Urinary bladder (tissue), 4 donors: ENCODE measurements around the gene PFKL. TPM values are rescaled to one million over a fixed set of nuclear protein-coding genes. Genes with fewer than 3 reads are reported as not detected.
"Not testable (repeated sequence)": the region's sequence is repeated elsewhere in the genome, so short reads cannot be mapped to it uniquely, and the experiment has no call there.

Source experiments
- DNase-seq: peaks from one replicate; pipeline ENCODE4 v3.0.0-alpha.2; 2015; ENCODE audit errors: extremely low spot score
- H3K27ac ChIP-seq: one replicate; pipeline ENCODE4 v1.5.1; 2013; ENCODE audit warnings: low read depth, mild to moderate bottlenecking, moderate library complexity
- H3K36me3 ChIP-seq: one replicate; pipeline ENCODE4 v1.6.1; 2013; ENCODE audit warnings: mild to moderate bottlenecking, moderate library complexity; ENCODE audit not compliant: insufficient read depth
- H3K4me1 ChIP-seq: one replicate; pipeline ENCODE4 v1.6.1; 2013; ENCODE audit warnings: mild to moderate bottlenecking, moderate library complexity; ENCODE audit not compliant: insufficient read depth
- H3K4me3 ChIP-seq: one replicate; pipeline ENCODE4 v1.5.1; 2013; ENCODE audit warnings: low read depth, low read length
- WGBS: extraction: QIAGEN DNeasy Blood & Tissue Kit; methylation state at CpG from one replicate; pipeline ENCODE4 v1.1.7; 2013; 5-methylcytosine and 5-hydroxymethylcytosine counted together
- polyA plus RNA-seq: library from polyadenylated mRNA; stranded (reverse); fragments of 200-250 nt; gene quantifications from one replicate; pipeline ENCODE4 v1.2.3, GENCODE V29; 2013
- total RNA-seq: library from RNA; depleted of rRNA; stranded (reverse); fragments of >200 nt; gene quantifications from one replicate; pipeline ENCODE4 v1.2.3, GENCODE V29; 2014
- donor health status: healthy with polysubstance abuse.
- donor health status: healthy.

The PFKL gene
- total and polyA plus RNA-seq, 2 donors, result 74.8 to 116 TPM

DNA sequence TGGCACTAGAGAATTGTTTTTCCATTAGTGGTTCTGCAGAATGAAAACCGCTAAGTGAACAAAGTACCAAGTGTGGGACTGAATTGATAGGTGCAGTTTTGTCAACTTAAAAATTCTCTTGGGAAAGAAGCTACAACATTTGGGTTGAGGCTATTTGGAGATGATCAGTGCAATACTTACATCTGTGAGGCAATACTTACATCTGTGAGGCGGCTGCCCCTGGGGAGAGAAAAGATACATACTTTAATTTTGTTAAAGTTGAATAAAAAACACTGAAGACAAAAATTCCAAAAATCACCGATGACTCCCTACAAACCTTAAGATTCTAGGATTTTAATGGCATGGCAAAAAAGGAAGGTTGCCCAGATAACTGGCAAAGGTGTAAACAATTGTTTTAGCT lies 37.6 kb downstream of the PFKL start:
- H3K36me3 ChIP-seq, result peaks cover 2% of the 10 kb centered on the region
- no peak overlapping the region for H3K4me3 ChIP-seq
- DNase-seq, result no peak
- no peak overlapping the region for H3K27ac ChIP-seq
- H3K4me1 ChIP-seq, result no peaks in the 10 kb centered on the region
- 52% methylated on average over 3 of the region's 3 CpGs for WGBS

DNA sequence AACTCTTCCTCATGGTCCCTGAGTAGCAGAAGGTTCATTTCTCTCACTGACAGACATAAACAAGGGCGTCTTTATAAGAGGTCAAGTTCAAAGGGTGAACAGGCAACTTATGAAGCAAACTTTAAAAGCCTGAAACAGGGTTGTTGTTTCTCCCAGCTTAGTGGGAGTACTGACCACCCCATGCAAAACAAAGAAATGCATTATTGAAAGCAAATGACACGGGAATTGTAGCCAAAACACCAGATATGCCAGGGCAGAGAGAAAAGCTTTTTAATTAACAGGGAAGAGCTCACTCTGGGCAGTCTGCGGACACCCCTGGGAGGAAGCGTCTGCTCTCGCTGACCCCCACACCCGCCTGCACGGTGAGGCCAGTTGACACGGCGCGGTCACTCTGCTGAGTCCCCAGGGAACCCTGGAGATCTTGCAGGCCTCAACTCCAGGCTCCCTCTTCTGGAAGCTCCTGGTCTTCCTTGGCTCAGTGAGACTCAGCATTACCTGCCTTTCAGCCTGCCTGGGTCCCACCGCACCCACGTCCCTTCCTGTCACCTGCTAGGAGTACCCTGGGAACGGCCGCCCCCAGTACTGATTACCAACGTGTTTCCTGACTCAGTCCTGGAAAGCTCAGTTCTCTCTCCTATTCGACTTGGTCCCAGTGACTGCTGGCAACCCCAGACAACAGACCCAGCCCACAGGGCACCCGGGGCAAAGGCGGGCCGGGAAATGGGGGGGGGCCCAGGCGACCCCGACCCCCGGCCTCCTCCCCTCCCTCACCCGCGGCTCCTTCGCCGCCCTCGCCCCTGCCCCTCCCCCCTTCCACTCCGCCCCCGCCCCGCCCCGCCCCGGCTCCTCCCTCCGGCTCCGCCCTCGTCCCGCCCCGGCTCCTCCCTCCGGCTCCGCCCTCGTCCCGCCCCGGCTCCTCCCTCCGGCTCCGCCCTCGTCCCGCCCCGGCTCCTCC lies 38.4 kb downstream of the PFKL start:
- peak; percentile 57 for DNase-seq
- WGBS, result 5% methylated on average over 41 of the region's 47 CpGs
- Histone ChIP-seq H3K4me1 (no peaks in the 10 kb centered on the region), H3K27ac (peak overlapping the region; percentile 57), H3K36me3 (peaks cover 2% of the 10 kb centered on the region), H3K4me3 (peak overlapping the region; percentile 7)

- H3K36me3 ChIP-seq, result peaks cover 2% of the 10 kb centered on the region
- H3K4me3 ChIP-seq, result peak within 1 kb of the TSS; percentile 59
- DNase-seq, result peak; percentile 77
- no peaks in the 10 kb centered on the region for H3K4me1 ChIP-seq
- peak within 1 kb of the TSS; percentile 94 for H3K27ac ChIP-seq
- WGBS, result 1% methylated on average over 87 of the region's 90 CpGs
Measured at GRCh38 chr21:44338971-44339910, 39.4 kb downstream of the PFKL start, which contains the start of gene CFAP410. Gene CFAP410 (minus strand): TSS chr21:44339390. CDS start chr21:44339194, 196 bp downstream.

GRCh38 chr21:44341726-44342458 lies 42.0 kb downstream of the PFKL start:
- not testable (repeated sequence) for DNase-seq, H3K27ac ChIP-seq, H3K4me3 ChIP-seq, H3K36me3 ChIP-seq, H3K4me1 ChIP-seq
- WGBS, result 80% methylated on average over 12 of the region's 12 CpGs

DNA sequence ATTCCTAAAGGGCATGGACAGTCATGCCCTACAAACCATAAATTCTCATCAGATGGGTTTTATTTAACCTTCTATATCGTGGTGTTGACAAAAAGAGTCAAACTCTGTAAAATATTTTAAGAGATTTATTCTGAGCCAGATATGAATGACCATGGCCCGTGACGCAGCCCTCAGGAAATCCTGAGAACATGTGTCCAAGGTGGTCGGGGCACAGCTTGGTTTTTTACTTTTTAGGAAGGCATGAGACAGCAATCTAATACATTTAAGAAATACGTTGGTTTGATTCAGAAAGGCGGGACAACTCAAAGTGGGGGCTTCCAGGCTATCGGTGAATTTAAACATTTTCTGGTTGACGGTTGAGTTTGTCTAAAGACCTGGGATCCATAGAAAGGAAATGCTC lies 43.1 kb downstream of the PFKL start:
- WGBS, result 81% methylated on average over 8 of the region's 8 CpGs
- DNase-seq, result not testable (repeated sequence)

GRCh38 chr21:44344541-44345183 lies 44.8 kb downstream of the PFKL start:
- no peak for DNase-seq
- Histone ChIP-seq H3K4me3 (no peak overlapping the region), H3K36me3 (no peaks in the 10 kb centered on the region), H3K4me1 (no peaks in the 10 kb centered on the region), H3K27ac (no peak overlapping the region)
- WGBS, result 75% methylated on average over 17 of the region's 17 CpGs

More for the DNA sequence above, 43.1 kb downstream of the PFKL start:
- not testable (repeated sequence) for H3K4me3 ChIP-seq, H3K27ac ChIP-seq, H3K36me3 ChIP-seq, H3K4me1 ChIP-seq

- Histone ChIP-seq H3K36me3 (no peaks in the 10 kb centered on the region), H3K4me3 (no peak overlapping the region), H3K27ac (no peak overlapping the region), H3K4me1 (no peaks in the 10 kb centered on the region)
- WGBS, result 69% methylated on average over 11 of the region's 11 CpGs
- DNase-seq, result no peak
Measured at GRCh38 chr21:44345495-44345894, 45.6 kb downstream of the PFKL start.

DNA sequence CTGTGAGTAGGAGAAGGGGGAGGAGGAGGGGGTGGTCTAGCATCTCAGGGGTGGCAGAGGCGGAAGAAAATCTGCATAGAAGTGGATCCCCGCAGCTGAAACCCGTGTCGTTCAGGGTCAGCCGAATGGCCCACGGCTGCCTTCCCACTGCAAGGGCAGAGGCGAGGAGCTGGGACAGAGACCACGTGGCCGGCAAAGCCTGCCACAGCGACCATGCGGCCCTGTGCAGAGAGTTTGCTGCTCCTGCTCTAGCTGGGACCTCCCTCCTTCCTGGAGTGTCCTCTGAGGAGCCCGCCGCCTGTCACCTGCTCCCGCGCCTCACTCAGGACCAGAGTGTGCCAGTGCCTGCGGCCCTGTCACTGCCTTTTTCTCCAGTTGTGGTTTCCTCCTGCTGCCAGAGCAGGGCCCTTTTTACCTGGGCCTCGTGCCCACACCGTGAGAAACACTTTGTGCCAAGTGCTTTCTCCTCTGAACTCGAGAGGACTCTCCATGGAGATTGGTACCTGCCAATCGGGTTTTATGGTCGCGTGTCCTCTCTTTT lies 48.1 kb downstream of the PFKL start:
- Histone ChIP-seq H3K4me1 (no peaks in the 10 kb centered on the region), H3K4me3 (no peak overlapping the region), H3K27ac (no peak overlapping the region), H3K36me3 (no peaks in the 10 kb centered on the region)
- no peak for DNase-seq
- 51% methylated on average over 22 of the region's 22 CpGs for WGBS

DNA sequence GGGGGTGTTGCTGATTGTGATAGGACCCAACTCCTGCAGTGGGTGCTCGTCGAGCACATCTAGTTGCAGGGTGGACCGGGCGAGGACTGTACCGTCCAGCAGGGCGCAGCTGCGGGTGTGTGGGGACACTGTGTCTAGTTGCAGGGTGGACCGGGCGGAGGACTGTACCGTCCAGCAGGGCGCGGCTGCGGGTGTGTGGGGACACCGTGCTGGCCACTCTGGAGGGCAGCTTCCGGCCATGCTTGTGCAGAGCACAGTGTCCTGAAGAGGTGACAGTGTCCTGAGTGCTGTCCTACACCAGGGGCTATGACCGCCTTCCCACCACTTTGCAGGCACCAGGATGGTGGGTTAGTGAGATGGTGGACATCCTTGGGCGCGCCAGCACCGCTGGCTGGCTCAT lies 49.0 kb downstream of the PFKL start:
- no peaks in the 10 kb centered on the region for H3K36me3 ChIP-seq
- WGBS, result 92% methylated on average over 19 of the region's 19 CpGs
- no peaks in the 10 kb centered on the region for H3K4me1 ChIP-seq
- no peak for DNase-seq
- H3K27ac ChIP-seq, result no peak overlapping the region
- no peak overlapping the region for H3K4me3 ChIP-seq

- DNase-seq, result no peak
- no peaks in the 10 kb centered on the region for H3K4me1 ChIP-seq
- WGBS, result 74% methylated on average over 12 of the region's 12 CpGs
- no peaks in the 10 kb centered on the region for H3K36me3 ChIP-seq
- H3K27ac ChIP-seq, result no peak overlapping the region
- no peak overlapping the region for H3K4me3 ChIP-seq
Measured at GRCh38 chr21:44349416-44349846, 49.6 kb downstream of the PFKL start.

GRCh38 chr21:44349847-44350772 lies 50.3 kb downstream of the PFKL start:
- Histone ChIP-seq H3K27ac (no peak overlapping the region), H3K4me1 (no peaks in the 10 kb centered on the region), H3K4me3 (no peak overlapping the region), H3K36me3 (no peaks in the 10 kb centered on the region)
- 10% methylated on average over 112 of the region's 113 CpGs for WGBS
- no peak for DNase-seq
